Vagina (tissue), 2 donors: Measurements from ENCODE around the gene FOXO1. TPM values are rescaled to one million over a fixed set of nuclear protein-coding genes. Genes with fewer than 3 reads are reported as not detected.
A peak's percentile ranks its signal among the peaks of the same experiment; 100 is the strongest.

Experiments used
- DNase-seq, 2 donors: peaks; one replicate each; pipeline ENCODE4 v3.0.0-alpha.2; 2017; ENCODE audit errors: extremely low spot score in 2 of 2
- H3K27ac ChIP-seq: fragments of 200-600 bp; sonication (generic); one replicate; pipeline ENCODE4 v1.5.1; 2019
- H3K27me3 ChIP-seq: fragments of 200-600 bp; sonication (generic); one replicate; pipeline ENCODE4 v1.5.1; 2019
- H3K36me3 ChIP-seq, 2 donors: fragments of 200-600 bp; sonication (generic); one replicate each; pipeline ENCODE4 v1.5.1; 2017 to 2019
- H3K4me1 ChIP-seq: fragments of 200-600 bp; sonication (generic); one replicate; pipeline ENCODE4 v1.5.1; 2019
- H3K4me3 ChIP-seq, 2 donors: fragments of 200-600 bp; sonication (generic); 1 replicate in 1 of 2; 2 replicates in 1 of 2; pipeline ENCODE4 v1.5.1; 2016 to 2019
- H3K9me3 ChIP-seq: fragments of 200-600 bp; sonication (generic); one replicate; pipeline ENCODE4 v1.5.1; 2019
- CTCF ChIP-seq, 3 experiments: fragments of 450-650 bp in 2 of 3; fragments of 200-600 bp in 1 of 3; sonication (generic) in 1 of 3; IDR thresholded peaks; one replicate each; pipeline ENCODE4 v1.5.1; 2017 to 2019; ENCODE audit warnings: antibody characterized with exemption in 3 of 3, mild to moderate bottlenecking in 2 of 3, moderate library complexity in 2 of 3
- POLR2A ChIP-seq, 2 donors: fragments of 450-650 bp; IDR thresholded peaks; one replicate each; pipeline ENCODE4 v1.6.1; 2017; ENCODE audit warnings: antibody characterized with exemption in 2 of 2, mild to moderate bottlenecking in 2 of 2, moderate library complexity in 2 of 2
- POLR2AphosphoS5 ChIP-seq, 2 donors: sonication (generic); formaldehyde crosslinking; IDR thresholded peaks; one replicate each; pipeline ENCODE4 v1.9.0; 2017; ENCODE audit warnings: antibody characterized with exemption in 2 of 2, mild to moderate bottlenecking in 2 of 2, low read depth in 1 of 2; ENCODE audit not compliant: insufficient read depth in 1 of 2
- intact Hi-C: fragments of 100-400 bp; cut with DNase I; formaldehyde crosslinking; loops from one replicate; pipeline ENCODE4 v1.15.1; 2023
- total RNA-seq: library from RNA; depleted of rRNA; stranded (reverse); fragments of >200 nt; gene quantifications from one replicate; pipeline ENCODE4 v1.2.3, GENCODE V29; 2016

FOXO1 gene
- total RNA-seq, 1 donor from 2014 or later = 64.1 TPM

DNA sequence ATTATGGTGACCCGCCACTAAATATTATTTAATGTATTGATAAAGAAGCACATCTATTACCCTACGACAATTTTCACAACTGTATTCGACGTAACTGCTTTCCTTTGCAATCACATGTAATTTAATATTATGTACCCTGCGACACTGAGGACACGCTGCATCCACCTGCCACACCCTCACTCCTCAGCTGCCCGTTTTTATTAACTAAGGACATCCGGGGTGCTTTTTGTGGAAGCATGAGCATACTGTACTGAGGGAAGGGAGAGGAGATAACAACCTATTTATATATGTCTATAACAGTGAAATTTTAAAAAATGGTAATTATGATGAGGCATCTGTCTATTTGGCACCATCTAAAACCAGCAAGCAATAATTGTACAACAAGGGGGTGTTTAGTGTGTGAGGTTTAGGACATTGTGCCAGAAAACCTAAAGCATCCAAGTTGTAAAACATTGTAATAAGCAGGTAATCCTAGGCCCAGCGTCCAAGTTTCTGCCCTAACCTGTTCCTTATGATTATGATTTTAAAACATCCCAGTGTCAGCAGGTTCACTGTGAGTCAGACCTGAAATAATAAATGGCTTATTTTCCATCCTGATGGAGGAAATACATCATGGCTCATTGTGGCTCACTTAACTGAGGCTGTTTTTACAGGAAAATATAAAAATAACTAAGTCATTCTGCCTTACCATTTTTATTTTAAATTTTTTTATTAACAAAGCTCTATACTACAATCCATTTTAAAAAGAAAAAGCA is 56.3 kb downstream of the FOXO1 start:
- no peak overlapping the region for H3K4me3 ChIP-seq
- no peaks in the 10 kb centered on the region for H3K36me3 ChIP-seq
- no peaks in the 10 kb centered on the region for H3K27me3 ChIP-seq
- H3K9me3 ChIP-seq = no peaks in the 10 kb centered on the region
- H3K4me1 ChIP-seq = peaks cover 73% of the 10 kb centered on the region
- peak in 1 of 2 donors; percentile 80 for TF ChIP-seq POLR2AphosphoS5 (IDR thresholded peaks at IDR 0.05; ENCODE audit: insufficient read depth in 1 of 2, low read depth in 1 of 2)
- no peak for TF ChIP-seq CTCF (IDR thresholded peaks at IDR 0.05)
- peak overlapping the region; percentile 9 for H3K27ac ChIP-seq
- DNase-seq = no peak
- intact Hi-C loops = no loop called here

GRCh38 chr13:40608308-40608707 is 58.1 kb downstream of the FOXO1 start:
- H3K4me3 ChIP-seq = no peak overlapping the region
- H3K4me1 ChIP-seq = peaks cover 64% of the 10 kb centered on the region
- H3K27ac ChIP-seq = no peak overlapping the region
- H3K27me3 ChIP-seq = no peaks in the 10 kb centered on the region
- intact Hi-C loops = no loop called here
- no peaks in the 10 kb centered on the region for H3K9me3 ChIP-seq
- TF ChIP-seq POLR2A (IDR thresholded peaks at IDR 0.05) = no peak
- no peak for TF ChIP-seq CTCF (IDR thresholded peaks at IDR 0.05)
- TF ChIP-seq POLR2AphosphoS5 (IDR thresholded peaks at IDR 0.05; ENCODE audit: insufficient read depth in 1 of 2, low read depth in 1 of 2) = no peak
- H3K36me3 ChIP-seq = no peaks in the 10 kb centered on the region
- no peak for DNase-seq

GRCh38 chr13:40605573-40605972 is 60.9 kb downstream of the FOXO1 start:
- H3K4me3 ChIP-seq = no peak overlapping the region
- peaks cover 37% of the 10 kb centered on the region for H3K4me1 ChIP-seq
- no peak for TF ChIP-seq POLR2A (IDR thresholded peaks at IDR 0.05)
- no peak for TF ChIP-seq CTCF (IDR thresholded peaks at IDR 0.05)
- TF ChIP-seq POLR2AphosphoS5 (IDR thresholded peaks at IDR 0.05; ENCODE audit: insufficient read depth in 1 of 2, low read depth in 1 of 2) = no peak
- no peak for DNase-seq
- H3K9me3 ChIP-seq = no peaks in the 10 kb centered on the region
- no peaks in the 10 kb centered on the region for H3K27me3 ChIP-seq
- intact Hi-C loops = no loop called here
- H3K27ac ChIP-seq = no peak overlapping the region
- H3K36me3 ChIP-seq = no peaks in the 10 kb centered on the region

DNA sequence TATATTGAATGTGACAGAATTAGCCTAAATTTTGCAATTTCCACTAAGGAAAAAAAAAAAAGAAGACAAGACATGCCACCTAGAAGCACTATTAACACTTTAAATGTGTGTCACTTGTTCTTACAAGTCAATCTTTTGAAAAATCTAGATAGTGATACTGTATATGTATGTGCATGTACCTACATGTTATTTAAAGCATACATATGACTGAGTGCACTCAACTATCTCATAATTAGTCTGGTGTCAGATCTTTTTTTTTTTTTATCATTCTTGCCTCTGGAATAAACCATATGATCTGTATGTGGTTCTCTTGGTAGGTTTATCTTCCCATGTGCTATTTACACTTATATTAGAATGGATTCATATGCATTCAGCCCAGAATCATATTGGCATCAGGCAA is 62.3 kb downstream of the FOXO1 start:
- DNase-seq = no peak
- intact Hi-C loops = no loop called here
- H3K27me3 ChIP-seq = no peaks in the 10 kb centered on the region
- no peaks in the 10 kb centered on the region for H3K36me3 ChIP-seq
- peaks cover 37% of the 10 kb centered on the region for H3K4me1 ChIP-seq
- H3K27ac ChIP-seq = no peak overlapping the region
- TF ChIP-seq POLR2A (IDR thresholded peaks at IDR 0.05) (no peak), CTCF (IDR thresholded peaks at IDR 0.05) (no peak), POLR2AphosphoS5 (IDR thresholded peaks at IDR 0.05; ENCODE audit: insufficient read depth in 1 of 2, low read depth in 1 of 2) (no peak)
- H3K4me3 ChIP-seq = no peak overlapping the region
- H3K9me3 ChIP-seq = no peaks in the 10 kb centered on the region

GRCh38 chr13:40600149-40600751 is 66.2 kb downstream of the FOXO1 start:
- DNase-seq = no peak
- H3K27ac ChIP-seq = no peak overlapping the region

More at GRCh38 chr13:40600149-40600751, 66.2 kb downstream of the FOXO1 start:
- Histone ChIP-seq H3K27me3 (no peaks in the 10 kb centered on the region), H3K4me1 (peaks cover 58% of the 10 kb centered on the region), H3K4me3 (no peak overlapping the region), H3K9me3 (no peaks in the 10 kb centered on the region), H3K36me3 (no peaks in the 10 kb centered on the region)
- intact Hi-C loops = no loop called here
- TF ChIP-seq POLR2AphosphoS5 (IDR thresholded peaks at IDR 0.05; ENCODE audit: insufficient read depth in 1 of 2, low read depth in 1 of 2) = no peak
- TF ChIP-seq CTCF (IDR thresholded peaks at IDR 0.05) = no peak
- no peak for TF ChIP-seq POLR2A (IDR thresholded peaks at IDR 0.05)
